Prostate gland (tissue), 2 donors: ENCODE measurements around the gene SYDE1.

Experiments
- POLR2A ChIP-seq: fragments of 450-650 bp; IDR thresholded peaks from one replicate; pipeline ENCODE4 v1.6.1; 2016; ENCODE audit warnings: antibody characterized with exemption, mild to moderate bottlenecking
- POLR2AphosphoS5 ChIP-seq: sonication (generic); formaldehyde crosslinking; IDR thresholded peaks from one replicate; pipeline ENCODE4 v1.6.1; 2017; ENCODE audit warnings: antibody characterized with exemption
- TF ChIP-seq, protein P1 (sequence below), 4 experiments: fragments of 200-600 bp in 2 of 4; fragments of 450-650 bp in 2 of 4; sonication (generic) in 2 of 4; IDR thresholded peaks; 1 replicate in 3 of 4; 2 replicates in 1 of 4; pipeline ENCODE4 v1.5.1; 2016 to 2019; ENCODE audit warnings: antibody characterized with exemption in 4 of 4, mild to moderate bottlenecking in 2 of 4, moderate library complexity in 2 of 4

DNA sequence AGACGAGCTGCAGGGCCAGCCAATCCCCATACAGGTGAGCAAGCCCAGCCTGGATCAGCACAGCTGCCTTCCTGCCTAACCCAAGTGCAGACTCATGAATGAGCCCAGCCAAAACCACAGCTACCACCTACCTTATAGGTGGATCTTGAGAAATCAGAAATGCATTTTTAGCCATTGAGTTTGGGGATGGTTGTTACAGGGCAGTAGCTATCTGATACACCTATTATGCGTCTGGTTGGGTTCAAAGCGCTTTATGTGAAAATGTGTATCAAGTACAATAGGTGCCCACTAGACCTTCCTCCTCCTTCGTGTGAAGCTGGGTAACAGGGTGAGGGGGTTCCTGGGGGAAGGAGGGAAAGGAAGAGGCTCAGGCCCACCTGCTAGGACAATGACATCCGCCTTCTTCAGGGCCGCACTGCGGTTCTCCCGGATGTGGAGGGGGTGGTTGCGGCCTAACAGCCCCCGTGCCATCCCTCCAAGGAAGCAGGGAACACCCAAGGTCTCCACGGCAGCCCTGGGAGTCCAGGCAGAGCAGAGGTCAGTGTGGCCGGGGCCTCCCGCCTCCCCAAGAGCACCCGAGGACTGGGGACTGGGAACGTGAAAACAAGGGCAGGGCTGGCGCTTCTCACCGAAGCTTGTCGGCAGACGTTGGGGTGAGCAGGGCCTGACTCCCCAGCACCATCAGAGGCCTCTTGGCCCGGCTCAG lies 11.7 kb downstream of the SYDE1 start:
- TF ChIP-seq POLR2A = no peak
- TF ChIP-seq, protein P1, sequence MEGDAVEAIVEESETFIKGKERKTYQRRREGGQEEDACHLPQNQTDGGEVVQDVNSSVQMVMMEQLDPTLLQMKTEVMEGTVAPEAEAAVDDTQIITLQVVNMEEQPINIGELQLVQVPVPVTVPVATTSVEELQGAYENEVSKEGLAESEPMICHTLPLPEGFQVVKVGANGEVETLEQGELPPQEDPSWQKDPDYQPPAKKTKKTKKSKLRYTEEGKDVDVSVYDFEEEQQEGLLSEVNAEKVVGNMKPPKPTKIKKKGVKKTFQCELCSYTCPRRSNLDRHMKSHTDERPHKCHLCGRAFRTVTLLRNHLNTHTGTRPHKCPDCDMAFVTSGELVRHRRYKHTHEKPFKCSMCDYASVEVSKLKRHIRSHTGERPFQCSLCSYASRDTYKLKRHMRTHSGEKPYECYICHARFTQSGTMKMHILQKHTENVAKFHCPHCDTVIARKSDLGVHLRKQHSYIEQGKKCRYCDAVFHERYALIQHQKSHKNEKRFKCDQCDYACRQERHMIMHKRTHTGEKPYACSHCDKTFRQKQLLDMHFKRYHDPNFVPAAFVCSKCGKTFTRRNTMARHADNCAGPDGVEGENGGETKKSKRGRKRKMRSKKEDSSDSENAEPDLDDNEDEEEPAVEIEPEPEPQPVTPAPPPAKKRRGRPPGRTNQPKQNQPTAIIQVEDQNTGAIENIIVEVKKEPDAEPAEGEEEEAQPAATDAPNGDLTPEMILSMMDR (IDR thresholded peaks at IDR 0.05) = no peak
- no peak for TF ChIP-seq POLR2AphosphoS5
